ENCODE data around the gene AGPAT4.

Gene AGPAT4

DNA sequence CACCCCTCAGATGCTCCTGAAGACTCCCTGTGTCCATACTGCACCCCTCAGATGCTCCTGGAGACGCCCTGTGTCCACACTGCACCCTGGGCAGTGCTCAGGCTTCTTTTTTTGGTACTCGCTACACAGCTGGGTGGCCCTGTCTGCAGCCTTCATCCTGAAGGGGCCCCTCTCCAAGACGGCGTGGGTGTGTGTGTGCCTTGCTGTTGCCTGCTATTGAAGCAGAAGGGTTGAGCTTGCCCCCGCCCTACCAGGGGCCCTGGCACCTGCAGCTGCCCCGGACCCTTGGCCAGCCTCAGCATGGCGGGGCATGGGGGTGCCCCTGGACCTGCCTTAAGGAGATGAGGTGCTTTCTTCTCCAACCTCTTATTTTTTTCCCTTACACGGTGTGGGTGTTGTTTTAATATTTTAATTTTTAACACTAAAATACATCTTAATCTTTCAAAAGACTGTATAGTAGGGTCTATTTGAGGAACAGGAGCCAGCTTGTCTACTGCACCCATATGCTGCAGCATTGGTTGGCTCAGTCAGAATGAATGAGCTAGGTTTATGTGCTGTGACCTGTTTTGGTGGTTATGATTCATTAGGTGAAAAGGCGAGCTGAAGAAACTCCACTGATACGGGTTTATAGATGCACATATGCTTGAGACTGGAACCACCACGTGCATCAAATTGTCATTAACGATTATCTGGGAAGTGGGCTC, 135.9 kb downstream of the AGPAT4 start:
- no peaks in the 10 kb centered on the region; the same call in 1 of the 2 replicates for H3K4me1 ChIP-seq (ENCODE audit: insufficient read depth, low read length)
- no peak overlapping the region for H3K9ac ChIP-seq (ENCODE audit: low read depth, low read length)

DNA sequence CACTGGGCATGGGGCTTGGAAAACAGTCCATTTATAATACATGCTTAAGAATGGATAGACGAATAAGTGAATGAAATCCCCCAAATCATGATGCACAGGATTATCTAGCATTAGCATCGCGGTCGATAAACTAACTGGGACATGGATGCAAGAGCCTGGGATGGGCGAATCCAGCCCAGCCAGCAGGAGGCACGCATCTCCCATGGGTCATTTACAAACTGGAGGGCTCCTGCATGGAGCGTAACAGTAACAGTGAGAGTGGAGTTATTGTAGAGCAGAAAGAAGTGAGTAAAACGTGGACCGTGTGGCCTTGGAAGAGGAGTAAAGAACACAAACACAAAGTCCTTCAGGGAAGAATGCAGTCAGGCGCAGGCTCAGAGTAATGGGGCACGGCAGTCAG, 136.5 kb downstream of the AGPAT4 start:
- no peaks in the 10 kb centered on the region; the same call in 1 of the 2 replicates for H3K9me3 ChIP-seq (ENCODE audit: control insufficient read depth, insufficient read depth, low read length)
- H3K4me1 ChIP-seq (ENCODE audit: insufficient read depth, low read length): no peaks in the 10 kb centered on the region; the same call in 1 of the 2 replicates
- no peak overlapping the region for H3K9ac ChIP-seq (ENCODE audit: low read depth, low read length)
- H3K36me3 ChIP-seq (ENCODE audit: insufficient read depth, low read length): peaks cover 11% of the 10 kb centered on the region; the same call in 1 of the 2 replicates

More for the DNA sequence above, 135.9 kb downstream of the AGPAT4 start:
- H3K36me3 ChIP-seq (ENCODE audit: insufficient read depth, low read length): peaks cover 8% of the 10 kb centered on the region; the same call in 1 of the 2 replicates
- H3K9me3 ChIP-seq (ENCODE audit: control insufficient read depth, insufficient read depth, low read length): no peaks in the 10 kb centered on the region; the same call in 1 of the 2 replicates

DNA sequence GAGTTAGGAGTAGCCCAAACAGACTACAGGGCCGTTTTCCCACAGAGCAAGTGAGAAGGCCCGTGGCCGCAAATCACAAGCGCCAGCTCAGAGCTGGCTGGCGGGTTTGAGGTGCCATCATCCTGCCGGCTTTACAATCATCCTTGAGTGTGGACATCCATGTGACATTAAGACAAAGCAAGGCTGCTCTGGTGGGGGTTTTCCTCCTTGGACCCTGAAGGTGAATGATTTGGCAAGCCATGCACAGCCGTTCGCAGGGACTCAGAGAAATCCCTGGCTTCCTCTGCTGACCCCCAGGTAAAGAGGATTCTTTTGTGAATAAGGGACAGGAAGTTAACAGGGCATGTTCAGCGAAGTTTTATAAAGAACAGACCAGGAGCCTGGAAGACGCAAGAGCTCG, 137.2 kb downstream of the AGPAT4 start:
- Histone ChIP-seq H3K36me3 (ENCODE audit: insufficient read depth, low read length) (peaks cover 13% of the 10 kb centered on the region), H3K9me3 (ENCODE audit: control insufficient read depth, insufficient read depth, low read length) (no peaks in the 10 kb centered on the region; the same call in 1 of the 2 replicates), H3K9ac (ENCODE audit: low read depth, low read length) (no peak overlapping the region), H3K4me1 (ENCODE audit: insufficient read depth, low read length) (no peaks in the 10 kb centered on the region; the same call in 1 of the 2 replicates)

DNA sequence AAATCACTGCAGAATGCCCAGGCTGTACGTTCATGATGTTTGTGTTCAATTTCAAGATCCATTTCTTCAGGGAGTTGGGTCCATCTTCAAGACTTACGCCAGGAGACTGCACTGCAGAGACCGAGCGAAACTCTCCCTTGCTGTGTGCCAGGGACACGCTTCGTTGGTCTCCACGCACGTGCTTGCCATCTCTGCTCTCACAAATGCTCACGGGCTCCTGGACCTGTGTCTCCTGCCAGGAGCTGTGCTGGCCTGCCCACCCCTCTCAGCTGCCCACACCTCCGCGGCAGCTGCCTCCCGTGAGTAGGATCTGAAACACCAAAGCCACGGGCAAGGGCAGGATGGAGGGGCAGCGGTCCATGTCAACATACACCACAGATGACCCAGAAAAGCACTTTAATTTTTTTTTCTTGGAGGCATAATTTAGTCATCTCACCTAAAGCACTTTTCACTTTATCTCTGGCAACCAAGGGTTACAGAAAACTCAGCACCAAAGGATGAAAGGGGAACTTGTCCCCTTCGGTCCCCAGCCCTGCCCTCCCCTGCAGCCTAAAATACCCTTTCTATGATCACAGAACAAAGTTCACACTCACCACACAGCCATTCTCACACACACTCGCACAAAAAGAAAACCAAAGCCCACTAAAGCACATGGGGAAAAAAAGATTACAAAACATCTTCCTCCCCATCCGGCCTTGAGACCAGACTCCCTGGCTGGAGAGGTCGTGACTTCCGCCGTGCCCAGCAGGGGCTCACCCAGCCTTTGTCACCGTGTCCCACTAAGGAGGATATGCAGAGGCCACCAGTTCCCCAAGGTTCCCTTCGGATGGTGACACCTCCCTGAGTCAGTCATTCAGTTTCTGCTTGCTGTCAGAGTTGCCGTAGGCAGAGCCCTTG, 137.9 kb downstream of the AGPAT4 start:
- H3K9ac ChIP-seq (ENCODE audit: low read depth, low read length): no peak overlapping the region
- no peaks in the 10 kb centered on the region; the same call in 1 of the 2 replicates for H3K9me3 ChIP-seq (ENCODE audit: control insufficient read depth, insufficient read depth, low read length)
- H3K36me3 ChIP-seq (ENCODE audit: insufficient read depth, low read length): peaks cover 13% of the 10 kb centered on the region
- no peaks in the 10 kb centered on the region; the same call in 1 of the 2 replicates for H3K4me1 ChIP-seq (ENCODE audit: insufficient read depth, low read length)

DNA sequence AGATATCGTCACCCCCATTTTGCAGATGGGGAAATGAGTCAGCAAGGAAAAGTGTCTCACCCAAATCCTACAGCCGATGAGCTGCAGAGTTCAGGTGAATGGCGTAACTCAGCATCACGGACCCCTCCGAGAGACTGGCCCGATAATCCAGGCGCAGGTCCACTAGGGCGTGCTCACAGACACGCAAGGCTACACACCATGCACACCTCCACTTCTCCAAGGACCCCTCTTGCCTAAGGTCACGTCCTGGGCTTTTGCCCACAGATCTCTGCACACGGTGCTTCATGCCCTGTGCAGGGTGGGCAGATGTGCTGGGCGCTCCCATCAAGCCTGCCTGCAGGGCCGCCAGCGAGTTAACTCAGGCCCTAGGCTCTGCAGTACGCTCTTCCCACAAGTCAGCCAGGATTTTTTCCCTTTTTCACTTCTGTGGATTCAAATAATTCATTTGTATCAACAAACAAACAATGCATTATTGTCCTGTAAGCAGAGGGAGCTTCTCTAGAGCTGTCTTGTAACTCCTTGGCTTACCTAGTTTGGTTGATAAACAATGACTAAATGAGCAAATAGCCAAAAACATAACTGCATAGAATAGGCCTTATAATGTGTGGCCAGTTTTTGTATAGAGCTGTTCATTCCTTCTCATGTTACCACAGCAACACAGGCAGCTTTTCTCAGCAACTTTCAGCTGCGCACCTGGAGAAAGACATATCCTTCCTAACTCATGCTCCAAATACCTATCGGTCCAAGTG, 139.1 kb downstream of the AGPAT4 start:
- Histone ChIP-seq H3K9me3 (ENCODE audit: control insufficient read depth, insufficient read depth, low read length) (no peaks in the 10 kb centered on the region; the same call in 1 of the 2 replicates), H3K4me1 (ENCODE audit: insufficient read depth, low read length) (no peaks in the 10 kb centered on the region), H3K9ac (ENCODE audit: low read depth, low read length) (no peak overlapping the region), H3K36me3 (ENCODE audit: insufficient read depth, low read length) (peaks cover 17% of the 10 kb centered on the region)

DNA sequence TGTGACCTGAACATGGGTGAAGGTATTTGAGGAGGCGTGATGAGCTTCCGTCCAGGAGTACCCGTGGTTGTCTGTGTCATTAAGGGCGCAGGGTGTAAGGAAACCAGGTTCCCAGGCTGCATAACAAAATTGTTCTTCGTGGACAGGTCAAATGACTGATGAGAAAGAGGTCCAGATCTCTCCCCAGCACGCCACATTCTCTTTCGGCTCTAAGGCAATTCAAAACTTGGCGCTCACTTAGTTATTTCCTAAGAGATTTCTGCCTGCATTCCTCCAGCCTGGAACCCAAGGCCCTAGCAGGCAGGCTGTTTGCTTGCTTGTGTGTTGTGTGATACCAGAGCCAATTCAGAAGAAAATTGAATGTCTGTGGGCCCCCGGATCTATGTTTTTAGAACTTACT, 139.9 kb downstream of the AGPAT4 start:
- Histone ChIP-seq H3K9ac (ENCODE audit: low read depth, low read length) (no peak overlapping the region), H3K9me3 (ENCODE audit: control insufficient read depth, insufficient read depth, low read length) (no peaks in the 10 kb centered on the region; the same call in 1 of the 2 replicates), H3K36me3 (ENCODE audit: insufficient read depth, low read length) (peaks cover 18% of the 10 kb centered on the region), H3K4me1 (ENCODE audit: insufficient read depth, low read length) (no peaks in the 10 kb centered on the region)

DNA sequence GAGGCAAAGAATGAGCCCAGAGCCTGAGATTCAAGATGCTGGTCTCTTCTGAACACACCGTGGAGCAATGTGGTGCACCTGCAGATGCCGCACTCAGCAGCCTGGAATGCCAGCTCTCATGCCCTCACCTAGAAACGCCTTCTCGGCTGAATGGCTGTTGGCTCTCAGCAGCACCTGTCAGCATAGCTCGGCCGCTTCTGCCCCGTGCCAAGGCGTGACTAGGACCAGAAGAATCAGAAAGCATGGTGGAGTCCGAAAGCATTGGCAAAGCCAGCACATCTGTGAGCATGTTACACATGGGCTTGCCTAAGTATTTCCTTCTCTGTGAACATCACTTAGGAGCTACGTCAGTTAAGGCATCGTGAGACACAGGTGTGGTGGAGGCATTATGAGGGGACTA, 141.5 kb downstream of the AGPAT4 start:
- no peaks in the 10 kb centered on the region; the same call in 1 of the 2 replicates for H3K9me3 ChIP-seq (ENCODE audit: control insufficient read depth, insufficient read depth, low read length)
- H3K4me1 ChIP-seq (ENCODE audit: insufficient read depth, low read length): no peaks in the 10 kb centered on the region
- H3K36me3 ChIP-seq (ENCODE audit: insufficient read depth, low read length): peaks cover 20% of the 10 kb centered on the region
- H3K9ac ChIP-seq (ENCODE audit: low read depth, low read length): no peak overlapping the region

DNA sequence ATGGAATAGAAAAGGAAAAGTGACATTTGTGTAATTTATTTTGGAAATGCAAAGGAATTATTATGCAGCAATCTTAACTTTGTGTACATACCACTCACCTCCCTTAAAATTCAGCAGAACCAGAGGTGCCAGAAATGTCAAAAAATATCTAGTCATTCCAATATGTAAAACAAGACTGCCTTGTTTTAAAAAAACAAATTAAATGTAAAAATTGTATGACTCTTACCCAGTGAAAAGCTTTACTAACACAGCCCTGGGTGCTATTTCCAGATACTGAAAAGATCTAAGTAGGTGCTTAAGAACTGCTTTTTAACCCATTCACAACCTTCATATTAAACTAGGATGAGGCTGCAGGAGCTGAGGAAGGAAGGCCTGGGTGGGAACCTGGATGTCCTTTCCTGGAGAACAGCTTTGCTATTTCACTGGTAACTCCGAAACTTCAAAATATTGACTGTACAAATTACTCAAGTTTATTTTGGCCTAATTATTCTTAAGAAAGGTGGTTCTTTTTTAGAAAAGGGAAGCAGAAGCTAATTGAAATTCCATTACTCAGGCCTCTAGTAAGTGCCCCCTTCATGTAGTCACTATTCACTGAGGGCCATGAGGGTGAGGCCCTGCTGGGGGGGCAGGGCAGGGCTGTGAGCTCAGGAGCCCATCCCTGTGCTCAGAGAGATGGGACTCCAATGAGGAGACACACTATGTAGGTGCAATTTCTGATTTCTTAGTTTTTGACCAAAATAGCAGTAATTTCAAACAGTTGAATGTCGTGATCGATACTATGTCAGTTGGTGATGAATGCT, 142.7 kb downstream of the AGPAT4 start:
- peaks cover 20% of the 10 kb centered on the region for H3K36me3 ChIP-seq (ENCODE audit: insufficient read depth, low read length)

DNA sequence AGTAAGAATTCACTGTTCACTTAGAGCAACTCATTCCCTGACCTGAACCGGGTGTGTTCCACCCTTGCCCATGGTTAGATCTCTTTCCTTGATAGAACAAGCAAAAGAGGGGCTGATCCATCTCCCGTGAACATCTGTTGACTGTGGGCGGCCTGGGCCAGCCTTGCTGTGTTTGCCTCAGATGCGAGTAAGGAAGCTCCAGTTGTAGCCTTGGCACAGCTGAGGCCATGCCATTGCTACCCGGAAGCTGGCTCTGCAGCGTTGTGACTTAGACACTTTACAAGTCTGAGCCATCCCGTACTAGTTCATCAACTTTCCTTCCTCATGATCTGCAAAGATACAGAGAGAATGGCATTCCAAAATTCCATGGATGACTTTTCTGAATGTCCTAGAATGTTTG, 143.3 kb downstream of the AGPAT4 start:
- peaks cover 20% of the 10 kb centered on the region for H3K36me3 ChIP-seq (ENCODE audit: insufficient read depth, low read length)
- H3K9ac ChIP-seq (ENCODE audit: low read depth, low read length): no peak overlapping the region

More for the DNA sequence above, 142.7 kb downstream of the AGPAT4 start:
- no peaks in the 10 kb centered on the region for H3K4me1 ChIP-seq (ENCODE audit: insufficient read depth, low read length)
- H3K9me3 ChIP-seq (ENCODE audit: control insufficient read depth, insufficient read depth, low read length): no peaks in the 10 kb centered on the region; the same call in 1 of the 2 replicates
- H3K9ac ChIP-seq (ENCODE audit: low read depth, low read length): no peak overlapping the region

DNA sequence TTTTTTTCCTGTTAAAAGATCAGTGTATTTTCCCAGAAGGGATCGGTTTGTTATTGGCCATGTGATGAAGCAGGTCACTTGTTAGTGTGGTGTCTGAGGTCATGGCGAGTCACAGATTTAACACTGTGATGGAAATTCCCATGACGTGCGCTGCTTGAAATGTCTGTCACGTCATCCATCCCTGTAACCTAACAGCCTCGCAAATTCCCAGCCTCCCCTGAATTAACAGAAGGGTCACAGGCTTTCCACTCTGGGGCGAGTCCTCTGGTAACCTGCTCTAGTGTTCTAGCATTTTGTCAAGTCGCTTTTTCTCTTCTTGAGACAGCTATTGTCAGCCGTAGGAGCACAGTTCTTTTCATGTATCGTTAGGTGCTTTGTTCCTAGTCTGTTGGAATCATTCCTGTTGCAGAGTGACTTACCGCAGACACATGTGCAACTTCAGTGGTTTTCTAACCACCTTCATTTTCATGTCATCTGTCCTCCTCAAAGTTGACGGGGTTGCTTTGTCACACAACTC, 145.1 kb downstream of the AGPAT4 start:
- H3K9me3 ChIP-seq (ENCODE audit: control insufficient read depth, insufficient read depth, low read length): peaks cover 4% of the 10 kb centered on the region; the same call in 1 of the 2 replicates
- H3K36me3 ChIP-seq (ENCODE audit: insufficient read depth, low read length): peaks cover 13% of the 10 kb centered on the region

More for the DNA sequence above, 143.3 kb downstream of the AGPAT4 start:
- H3K4me1 ChIP-seq (ENCODE audit: insufficient read depth, low read length): no peaks in the 10 kb centered on the region
- peaks cover 4% of the 10 kb centered on the region; the same call in 1 of the 2 replicates for H3K9me3 ChIP-seq (ENCODE audit: control insufficient read depth, insufficient read depth, low read length)

DNA sequence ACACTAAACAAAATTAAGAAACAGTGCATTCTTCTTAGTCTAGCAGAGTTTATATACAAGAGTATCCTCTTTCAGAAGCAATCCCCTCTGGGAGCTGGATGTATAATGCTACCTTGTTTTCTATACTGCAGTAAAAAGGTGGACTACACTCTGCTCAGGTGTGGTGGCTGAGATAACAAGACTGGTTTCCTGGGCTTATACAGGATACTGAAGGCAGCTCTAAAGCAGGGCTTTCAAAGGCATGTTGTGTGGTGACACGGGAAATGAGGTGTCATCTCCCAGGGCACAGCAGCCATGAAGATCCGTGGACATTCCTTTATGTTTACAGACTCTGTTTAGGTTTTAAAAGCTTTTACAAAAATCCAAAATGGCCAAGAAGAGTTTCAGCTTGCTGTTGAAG, 145.6 kb downstream of the AGPAT4 start:
- no peaks in the 10 kb centered on the region for H3K4me1 ChIP-seq (ENCODE audit: insufficient read depth, low read length)
- H3K9ac ChIP-seq (ENCODE audit: low read depth, low read length): no peak overlapping the region
- peaks cover 4% of the 10 kb centered on the region; the same call in 1 of the 2 replicates for H3K9me3 ChIP-seq (ENCODE audit: control insufficient read depth, insufficient read depth, low read length)
- peaks cover 13% of the 10 kb centered on the region for H3K36me3 ChIP-seq (ENCODE audit: insufficient read depth, low read length)

More for the DNA sequence above, 145.1 kb downstream of the AGPAT4 start:
- no peak overlapping the region for H3K9ac ChIP-seq (ENCODE audit: low read depth, low read length)
- H3K4me1 ChIP-seq (ENCODE audit: insufficient read depth, low read length): no peaks in the 10 kb centered on the region

DNA sequence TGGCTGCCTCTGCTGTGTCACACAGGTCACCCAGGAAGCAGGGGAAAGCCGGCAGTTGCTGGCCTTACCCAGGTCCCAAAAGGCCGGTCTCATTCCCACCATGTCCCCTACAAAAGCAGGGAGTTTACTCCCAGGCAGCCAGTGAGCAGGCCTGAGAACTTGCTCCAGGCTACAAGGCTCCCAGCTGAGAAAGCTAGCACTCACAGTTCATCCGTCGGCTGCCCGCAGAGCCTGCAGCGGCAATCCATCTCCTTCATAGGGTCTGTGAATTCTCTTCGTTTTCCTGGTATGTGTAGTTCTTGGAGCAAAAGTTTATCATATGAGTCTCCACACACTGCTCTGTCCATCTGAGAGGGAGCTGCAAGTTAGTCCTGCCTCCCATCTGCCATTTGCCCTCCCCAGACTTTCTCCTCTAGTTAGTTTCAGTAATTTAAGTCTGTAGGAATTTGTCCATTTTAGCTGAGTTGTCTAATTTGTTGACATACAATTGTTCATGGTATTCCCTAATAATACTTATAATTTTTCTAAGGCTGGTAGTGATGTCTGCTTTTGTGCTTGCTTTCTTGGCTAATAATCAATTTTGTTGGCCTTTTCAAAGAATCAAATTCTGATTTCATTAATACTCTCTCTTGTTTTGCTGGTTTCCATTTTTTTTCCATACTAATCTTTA, 146.7 kb downstream of the AGPAT4 start:
- Histone ChIP-seq H3K4me1 (ENCODE audit: insufficient read depth, low read length) (no peaks in the 10 kb centered on the region), H3K36me3 (ENCODE audit: insufficient read depth, low read length) (peaks cover 9% of the 10 kb centered on the region), H3K9me3 (ENCODE audit: control insufficient read depth, insufficient read depth, low read length) (peaks cover 4% of the 10 kb centered on the region; the same call in 1 of the 2 replicates), H3K9ac (ENCODE audit: low read depth, low read length) (no peak overlapping the region)

Data from ES-I3 (cell line).